ENCODE results near the gene RGL3. TPM values are rescaled to one million over a fixed set of nuclear protein-coding genes. Genes with fewer than 3 reads are reported as not detected.

Gene RGL3
- total and polyA plus RNA-seq, 4 donors: 2.4 to 19.8 (median 7.8) TPM

GRCh38 chr19:11361037-11361770, 57.9 kb downstream of the RGL3 start:
- Histone ChIP-seq H3K27me3 (ENCODE audit: control insufficient read depth in 4 of 4, insufficient read depth in 4 of 4, low read length in 3 of 4) (no peaks in the 10 kb centered on the region), H3K36me3 (ENCODE audit: control insufficient read depth in 4 of 4, insufficient read depth in 3 of 4, low read depth in 1 of 4, low read length in 3 of 4) (peaks cover 1 to 13% (median 4%) of the 10 kb centered on the region in 4 donors), H3K4me3 (ENCODE audit: low read depth in 1 of 3, low read length in 3 of 3) (no peak overlapping the region)

More at GRCh38 chr19:11361037-11361770, 57.9 kb downstream of the RGL3 start:
- Histone ChIP-seq H3K9me3 (ENCODE audit: control insufficient read depth in 4 of 4, low read length in 3 of 4) (no peaks in the 10 kb centered on the region), H3K4me1 (ENCODE audit: control insufficient read depth in 4 of 4, insufficient read depth in 4 of 4, low read length in 3 of 4) (peaks cover 3 to 16% (median 9%) of the 10 kb centered on the region in 4 donors), H3K27ac (ENCODE audit: low read depth in 1 of 2, low read length in 2 of 2) (no peak overlapping the region), H3K9ac (ENCODE audit: low read depth in 1 of 2, low read length in 2 of 2) (no peak overlapping the region)
- 43% methylated on average over 43 of the region's 43 CpGs for WGBS
- TF ChIP-seq, protein P1, sequence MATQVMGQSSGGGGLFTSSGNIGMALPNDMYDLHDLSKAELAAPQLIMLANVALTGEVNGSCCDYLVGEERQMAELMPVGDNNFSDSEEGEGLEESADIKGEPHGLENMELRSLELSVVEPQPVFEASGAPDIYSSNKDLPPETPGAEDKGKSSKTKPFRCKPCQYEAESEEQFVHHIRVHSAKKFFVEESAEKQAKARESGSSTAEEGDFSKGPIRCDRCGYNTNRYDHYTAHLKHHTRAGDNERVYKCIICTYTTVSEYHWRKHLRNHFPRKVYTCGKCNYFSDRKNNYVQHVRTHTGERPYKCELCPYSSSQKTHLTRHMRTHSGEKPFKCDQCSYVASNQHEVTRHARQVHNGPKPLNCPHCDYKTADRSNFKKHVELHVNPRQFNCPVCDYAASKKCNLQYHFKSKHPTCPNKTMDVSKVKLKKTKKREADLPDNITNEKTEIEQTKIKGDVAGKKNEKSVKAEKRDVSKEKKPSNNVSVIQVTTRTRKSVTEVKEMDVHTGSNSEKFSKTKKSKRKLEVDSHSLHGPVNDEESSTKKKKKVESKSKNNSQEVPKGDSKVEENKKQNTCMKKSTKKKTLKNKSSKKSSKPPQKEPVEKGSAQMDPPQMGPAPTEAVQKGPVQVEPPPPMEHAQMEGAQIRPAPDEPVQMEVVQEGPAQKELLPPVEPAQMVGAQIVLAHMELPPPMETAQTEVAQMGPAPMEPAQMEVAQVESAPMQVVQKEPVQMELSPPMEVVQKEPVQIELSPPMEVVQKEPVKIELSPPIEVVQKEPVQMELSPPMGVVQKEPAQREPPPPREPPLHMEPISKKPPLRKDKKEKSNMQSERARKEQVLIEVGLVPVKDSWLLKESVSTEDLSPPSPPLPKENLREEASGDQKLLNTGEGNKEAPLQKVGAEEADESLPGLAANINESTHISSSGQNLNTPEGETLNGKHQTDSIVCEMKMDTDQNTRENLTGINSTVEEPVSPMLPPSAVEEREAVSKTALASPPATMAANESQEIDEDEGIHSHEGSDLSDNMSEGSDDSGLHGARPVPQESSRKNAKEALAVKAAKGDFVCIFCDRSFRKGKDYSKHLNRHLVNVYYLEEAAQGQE (IDR thresholded peaks at IDR 0.05): peak; percentile 88
- TF ChIP-seq ATF3 (IDR thresholded peaks at IDR 0.05) (no peak), CTCF (IDR thresholded peaks at IDR 0.05; ENCODE audit: low read depth, low read length, missing input control) (no peak), FOXA2 (IDR thresholded peaks at IDR 0.05) (no peak), EGR1 (IDR thresholded peaks at IDR 0.05; ENCODE audit: low read depth in 2 of 2) (no peak), RXRA (IDR thresholded peaks at IDR 0.05) (peak in 1 of 2 donors; percentile 51), FOXA1 (IDR thresholded peaks at IDR 0.05) (no peak), HNF4A (conservative IDR thresholded peaks at IDR 0.05) (no peak), SP1 (IDR thresholded peaks at IDR 0.05) (peak; percentile 55), TAF1 (conservative IDR thresholded peaks at IDR 0.05) (no peak), JUND (IDR thresholded peaks at IDR 0.05) (no peak), HNF4G (IDR thresholded peaks at IDR 0.05) (no peak), ZBTB33 (IDR thresholded peaks at IDR 0.05) (no peak), MAX (IDR thresholded peaks at IDR 0.05) (no peak), RAD21 (IDR thresholded peaks at IDR 0.05) (no peak), NR2F2 (IDR thresholded peaks at IDR 0.05) (no peak), YY1 (IDR thresholded peaks at IDR 0.05) (no peak), GABPA (IDR thresholded peaks at IDR 0.05 in 1 of 2, conservative IDR thresholded peaks at IDR 0.05 in 1 of 2) (no peak)
- DNase-seq (ENCODE audit: low spot score): peak; percentile 88

Data from liver (tissue), 9 donors.